ENCODE measurements around the gene KRT222.

DNA sequence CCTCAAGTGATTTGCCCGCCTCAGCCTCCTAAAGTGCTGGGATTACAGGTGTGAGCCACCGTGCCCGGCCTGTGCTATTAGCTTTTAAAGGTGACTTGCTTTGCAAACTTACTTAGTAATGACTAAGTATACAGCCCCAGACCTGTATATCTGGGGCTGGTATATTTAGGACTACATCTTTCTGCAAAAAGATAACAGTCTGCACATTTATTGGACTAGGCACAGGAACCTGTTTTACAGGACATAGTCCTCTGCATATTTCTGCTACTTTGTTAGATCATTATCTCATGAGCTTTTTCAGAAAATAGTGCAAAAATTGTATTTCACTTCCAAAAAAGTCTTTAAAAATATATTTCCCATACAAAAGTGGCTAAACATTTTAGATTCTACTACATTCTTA is 37.3 kb upstream of the KRT222 start:
- TF ChIP-seq, protein P1, sequence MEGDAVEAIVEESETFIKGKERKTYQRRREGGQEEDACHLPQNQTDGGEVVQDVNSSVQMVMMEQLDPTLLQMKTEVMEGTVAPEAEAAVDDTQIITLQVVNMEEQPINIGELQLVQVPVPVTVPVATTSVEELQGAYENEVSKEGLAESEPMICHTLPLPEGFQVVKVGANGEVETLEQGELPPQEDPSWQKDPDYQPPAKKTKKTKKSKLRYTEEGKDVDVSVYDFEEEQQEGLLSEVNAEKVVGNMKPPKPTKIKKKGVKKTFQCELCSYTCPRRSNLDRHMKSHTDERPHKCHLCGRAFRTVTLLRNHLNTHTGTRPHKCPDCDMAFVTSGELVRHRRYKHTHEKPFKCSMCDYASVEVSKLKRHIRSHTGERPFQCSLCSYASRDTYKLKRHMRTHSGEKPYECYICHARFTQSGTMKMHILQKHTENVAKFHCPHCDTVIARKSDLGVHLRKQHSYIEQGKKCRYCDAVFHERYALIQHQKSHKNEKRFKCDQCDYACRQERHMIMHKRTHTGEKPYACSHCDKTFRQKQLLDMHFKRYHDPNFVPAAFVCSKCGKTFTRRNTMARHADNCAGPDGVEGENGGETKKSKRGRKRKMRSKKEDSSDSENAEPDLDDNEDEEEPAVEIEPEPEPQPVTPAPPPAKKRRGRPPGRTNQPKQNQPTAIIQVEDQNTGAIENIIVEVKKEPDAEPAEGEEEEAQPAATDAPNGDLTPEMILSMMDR (IDR thresholded peaks at IDR 0.05; ENCODE audit: borderline replicate concordance, extremely low read depth, low read length, poor library complexity, severe bottlenecking) = no peak
- no peak for TF ChIP-seq EZH2 (IDR thresholded peaks at IDR 0.05; ENCODE audit: borderline replicate concordance, low read depth, low read length, severe bottlenecking)

Measured in DND-41 (cell line).